Liver (tissue), 2 donors: ENCODE measurements around the gene FKBP14.

Source experiments
- FOXA1 ChIP-seq: IDR thresholded peaks from 2 replicates; pipeline ENCODE4 v1.6.1; 2016; ENCODE audit warnings: antibody characterized with exemption
- MAX ChIP-seq: IDR thresholded peaks from 2 replicates; pipeline ENCODE4 v1.6.1; 2016; ENCODE audit warnings: antibody characterized with exemption
- TF ChIP-seq, protein P1 (sequence below): fragments of 150-350 bp; IDR thresholded peaks from 2 replicates; pipeline ENCODE4 v1.5.1; 2017; ENCODE audit warnings: improper control_type of control experiment, low read depth, low read length; ENCODE audit not compliant: missing input control
- donor health status: healthy.

- TF ChIP-seq FOXA1 (no peak), MAX (no peak)
- TF ChIP-seq, protein P1, sequence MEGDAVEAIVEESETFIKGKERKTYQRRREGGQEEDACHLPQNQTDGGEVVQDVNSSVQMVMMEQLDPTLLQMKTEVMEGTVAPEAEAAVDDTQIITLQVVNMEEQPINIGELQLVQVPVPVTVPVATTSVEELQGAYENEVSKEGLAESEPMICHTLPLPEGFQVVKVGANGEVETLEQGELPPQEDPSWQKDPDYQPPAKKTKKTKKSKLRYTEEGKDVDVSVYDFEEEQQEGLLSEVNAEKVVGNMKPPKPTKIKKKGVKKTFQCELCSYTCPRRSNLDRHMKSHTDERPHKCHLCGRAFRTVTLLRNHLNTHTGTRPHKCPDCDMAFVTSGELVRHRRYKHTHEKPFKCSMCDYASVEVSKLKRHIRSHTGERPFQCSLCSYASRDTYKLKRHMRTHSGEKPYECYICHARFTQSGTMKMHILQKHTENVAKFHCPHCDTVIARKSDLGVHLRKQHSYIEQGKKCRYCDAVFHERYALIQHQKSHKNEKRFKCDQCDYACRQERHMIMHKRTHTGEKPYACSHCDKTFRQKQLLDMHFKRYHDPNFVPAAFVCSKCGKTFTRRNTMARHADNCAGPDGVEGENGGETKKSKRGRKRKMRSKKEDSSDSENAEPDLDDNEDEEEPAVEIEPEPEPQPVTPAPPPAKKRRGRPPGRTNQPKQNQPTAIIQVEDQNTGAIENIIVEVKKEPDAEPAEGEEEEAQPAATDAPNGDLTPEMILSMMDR: no peak
Observed at GRCh38 chr7:30022991-30023390, 3.5 kb downstream of the FKBP14 start.
